Liver (tissue), 9 donors: ENCODE results near the gene SLC18A2. TPM values are rescaled to one million over a fixed set of nuclear protein-coding genes. Genes with fewer than 3 reads are reported as not detected.

Experiments
- DNase-seq: peaks from one replicate; pipeline ENCODE4 v3.0.0-alpha.2; 2017; ENCODE audit warnings: low spot score
- H3K27ac ChIP-seq, 2 donors: one replicate each; pipeline ENCODE4 v1.7.0; 2013; ENCODE audit warnings: inconsistent platforms in 2 of 2, low read length in 2 of 2, control low read depth in 1 of 2, low read depth in 1 of 2, mild to moderate bottlenecking in 1 of 2
- H3K27me3 ChIP-seq, 4 donors: one replicate each; pipeline versions ENCODE4 v1.6.1 to v1.7.0; 2013; ENCODE audit warnings: low read length in 3 of 4, inconsistent platforms in 1 of 4, mild to moderate bottlenecking in 1 of 4, moderate library complexity in 1 of 4; ENCODE audit not compliant: control insufficient read depth in 4 of 4, insufficient read depth in 4 of 4
- H3K36me3 ChIP-seq, 4 donors: one replicate each; pipeline versions ENCODE4 v1.6.1 to v1.7.0; 2013; ENCODE audit warnings: low read length in 3 of 4, mild to moderate bottlenecking in 3 of 4, low read depth in 1 of 4, moderate library complexity in 1 of 4; ENCODE audit not compliant: control insufficient read depth in 4 of 4, insufficient read depth in 3 of 4
- H3K4me1 ChIP-seq, 4 donors: one replicate each; pipeline versions ENCODE4 v1.6.1 to v1.7.0; 2013; ENCODE audit warnings: low read length in 3 of 4, mild to moderate bottlenecking in 3 of 4, moderate library complexity in 1 of 4; ENCODE audit not compliant: control insufficient read depth in 4 of 4, insufficient read depth in 4 of 4
- H3K4me3 ChIP-seq, 3 donors: one replicate each; pipeline versions ENCODE4 v1.6.1 to v1.7.0; 2013; ENCODE audit warnings: low read length in 3 of 3, control low read depth in 1 of 3, low read depth in 1 of 3, mild to moderate bottlenecking in 1 of 3
- H3K9ac ChIP-seq, 2 donors: one replicate each; pipeline ENCODE4 v1.7.0; 2013; ENCODE audit warnings: low read length in 2 of 2, mild to moderate bottlenecking in 2 of 2, moderate library complexity in 2 of 2, control low read depth in 1 of 2, low read depth in 1 of 2
- H3K9me3 ChIP-seq, 4 donors: one replicate each; pipeline versions ENCODE4 v1.6.1 to v1.7.0; 2013; ENCODE audit warnings: low read length in 3 of 4; ENCODE audit not compliant: control insufficient read depth in 4 of 4
- ATF3 ChIP-seq: IDR thresholded peaks from 2 replicates; pipeline ENCODE4 v1.6.1; 2016; ENCODE audit warnings: antibody characterized with exemption
- FOXA1 ChIP-seq: IDR thresholded peaks from 2 replicates; pipeline ENCODE4 v1.6.1; 2016; ENCODE audit warnings: antibody characterized with exemption
- HNF4A ChIP-seq, 2 donors: conservative IDR thresholded peaks; 2 replicates each; pipeline ENCODE4 v1.6.1; 2016; ENCODE audit warnings: antibody characterized with exemption in 2 of 2, mild to moderate bottlenecking in 2 of 2
- HNF4G ChIP-seq: IDR thresholded peaks from 2 replicates; pipeline ENCODE4 v1.6.1; 2016; ENCODE audit warnings: antibody characterized with exemption
- JUND ChIP-seq, 2 donors: IDR thresholded peaks; 2 replicates each; pipeline ENCODE4 v1.6.1; 2016; ENCODE audit warnings: antibody characterized with exemption in 2 of 2
- MAX ChIP-seq: IDR thresholded peaks from 2 replicates; pipeline ENCODE4 v1.6.1; 2016; ENCODE audit warnings: antibody characterized with exemption
- NR2F2 ChIP-seq: IDR thresholded peaks from 2 replicates; pipeline ENCODE4 v1.6.1; 2016; ENCODE audit warnings: antibody characterized with exemption
- RAD21 ChIP-seq, 2 donors: IDR thresholded peaks; 2 replicates each; pipeline ENCODE4 v1.6.1; 2016; ENCODE audit warnings: antibody characterized with exemption in 2 of 2, mild to moderate bottlenecking in 2 of 2
- RXRA ChIP-seq, 2 donors: IDR thresholded peaks; 2 replicates each; pipeline ENCODE4 v1.6.1; 2017 to 2018; ENCODE audit warnings: antibody characterized with exemption in 2 of 2, mild to moderate bottlenecking in 1 of 2
- TAF1 ChIP-seq: conservative IDR thresholded peaks from 2 replicates; pipeline ENCODE4 v1.6.1; 2016; ENCODE audit warnings: antibody characterized with exemption, mild to moderate bottlenecking
- YY1 ChIP-seq: IDR thresholded peaks from 2 replicates; pipeline ENCODE4 v1.6.1; 2016; ENCODE audit warnings: antibody characterized with exemption, mild to moderate bottlenecking
- ZBTB33 ChIP-seq: IDR thresholded peaks from 2 replicates; pipeline ENCODE4 v1.6.1; 2016; ENCODE audit warnings: antibody characterized with exemption
- WGBS: extraction: QIAGEN DNeasy Blood & Tissue Kit; methylation state at CpG from one replicate; pipeline ENCODE4 v1.1.7; 2013; 5-methylcytosine and 5-hydroxymethylcytosine counted together
- polyA plus RNA-seq, 2 donors: library from polyadenylated mRNA; stranded (reverse) in 1 of 2; unstranded in 1 of 2; fragments of 200-250 nt in 1 of 2; fragments of >200 nt in 1 of 2; fragmentation: Nextera tagmentation in 1 of 2; extraction: Ambion mirVana in 1 of 2; gene quantifications; one replicate each; pipeline versions ENCODE4 v1.2.1 to v1.2.3, GENCODE V29; 2013 to 2015
- total RNA-seq, 2 donors: library from RNA; depleted of rRNA; stranded (reverse); fragments of >200 nt; gene quantifications; one replicate each; pipeline ENCODE4 v1.2.3, GENCODE V29; 2014
- TF ChIP-seq, protein P1 (sequence below): fragments of 150-350 bp; IDR thresholded peaks from 2 replicates; pipeline ENCODE4 v1.5.1; 2017; ENCODE audit warnings: improper control_type of control experiment, low read depth, low read length; ENCODE audit not compliant: missing input control
- donor health status: healthy.
- donor health status: healthy.
- donor health status: healthy.
- donor health status: healthy.
- donor health status: healthy.

SLC18A2 gene
- total and polyA plus RNA-seq, 4 donors = 0.92 to 3.7 (median 1.4) TPM

GRCh38 chr10:117224881-117225280 is 16.0 kb upstream of the SLC18A2 start:
- Histone ChIP-seq H3K9me3 (no peaks in the 10 kb centered on the region), H3K27ac (no peak overlapping the region), H3K4me3 (no peak overlapping the region), H3K27me3 (no peaks in the 10 kb centered on the region), H3K9ac (no peak overlapping the region), H3K4me1 (no peaks in the 10 kb centered on the region), H3K36me3 (no peaks in the 10 kb centered on the region)
- WGBS = 73% methylated on average over 3 of the region's 3 CpGs
- TF ChIP-seq ZBTB33 (no peak), NR2F2 (no peak)
- DNase-seq = no peak

- H3K4me3 ChIP-seq = no peak overlapping the region
- no peaks in the 10 kb centered on the region for H3K9me3 ChIP-seq
- WGBS = 23% methylated on average over 10 of the region's 10 CpGs
- no peaks in the 10 kb centered on the region for H3K27me3 ChIP-seq
- peak; percentile 46 for DNase-seq
- H3K27ac ChIP-seq = no peak overlapping the region
- H3K9ac ChIP-seq = no peak overlapping the region
- TF ChIP-seq RAD21 (IDR thresholded peaks at IDR 0.05) (peak; percentile 70 to 80), ZBTB33 (no peak), ATF3 (no peak), NR2F2 (no peak), HNF4A (conservative IDR thresholded peaks at IDR 0.05) (no peak)
- TF ChIP-seq, protein P1, sequence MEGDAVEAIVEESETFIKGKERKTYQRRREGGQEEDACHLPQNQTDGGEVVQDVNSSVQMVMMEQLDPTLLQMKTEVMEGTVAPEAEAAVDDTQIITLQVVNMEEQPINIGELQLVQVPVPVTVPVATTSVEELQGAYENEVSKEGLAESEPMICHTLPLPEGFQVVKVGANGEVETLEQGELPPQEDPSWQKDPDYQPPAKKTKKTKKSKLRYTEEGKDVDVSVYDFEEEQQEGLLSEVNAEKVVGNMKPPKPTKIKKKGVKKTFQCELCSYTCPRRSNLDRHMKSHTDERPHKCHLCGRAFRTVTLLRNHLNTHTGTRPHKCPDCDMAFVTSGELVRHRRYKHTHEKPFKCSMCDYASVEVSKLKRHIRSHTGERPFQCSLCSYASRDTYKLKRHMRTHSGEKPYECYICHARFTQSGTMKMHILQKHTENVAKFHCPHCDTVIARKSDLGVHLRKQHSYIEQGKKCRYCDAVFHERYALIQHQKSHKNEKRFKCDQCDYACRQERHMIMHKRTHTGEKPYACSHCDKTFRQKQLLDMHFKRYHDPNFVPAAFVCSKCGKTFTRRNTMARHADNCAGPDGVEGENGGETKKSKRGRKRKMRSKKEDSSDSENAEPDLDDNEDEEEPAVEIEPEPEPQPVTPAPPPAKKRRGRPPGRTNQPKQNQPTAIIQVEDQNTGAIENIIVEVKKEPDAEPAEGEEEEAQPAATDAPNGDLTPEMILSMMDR = peak; percentile 43
- H3K4me1 ChIP-seq = no peaks in the 10 kb centered on the region
- no peaks in the 10 kb centered on the region for H3K36me3 ChIP-seq
Observed at GRCh38 chr10:117226813-117227451, 14.0 kb upstream of the SLC18A2 start.

DNA sequence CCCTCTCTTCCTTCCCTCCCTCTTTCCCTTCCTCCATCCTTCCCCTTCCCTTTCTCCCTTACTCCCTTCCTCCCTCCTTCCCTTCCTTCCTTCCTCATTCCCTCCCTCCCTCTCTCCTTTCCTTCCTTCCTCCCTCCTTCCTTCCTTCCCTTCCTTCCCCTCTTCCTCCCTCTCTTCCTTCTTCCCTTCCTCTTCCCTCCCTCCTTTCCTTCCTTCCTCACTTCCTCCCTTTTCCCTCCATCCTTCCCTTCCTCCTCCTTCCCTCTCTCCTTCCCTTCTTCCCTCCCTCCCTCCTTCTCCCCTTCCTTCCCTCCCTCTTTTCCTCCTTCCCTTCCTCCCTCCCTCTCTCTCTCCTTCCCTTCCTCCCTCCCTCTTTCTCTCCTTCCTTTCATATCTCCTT is 12.7 kb upstream of the SLC18A2 start:
- Histone ChIP-seq H3K9ac (no peak overlapping the region), H3K27ac (no peak overlapping the region), H3K27me3 (no peaks in the 10 kb centered on the region), H3K4me1 (no peaks in the 10 kb centered on the region), H3K36me3 (no peaks in the 10 kb centered on the region), H3K9me3 (no peaks in the 10 kb centered on the region), H3K4me3 (no peak overlapping the region)
- no peak for DNase-seq
- no peak for TF ChIP-seq MAX
- no peak for TF ChIP-seq RXRA (IDR thresholded peaks at IDR 0.05)
- TF ChIP-seq ZBTB33 = no peak
- no peak for TF ChIP-seq YY1
- TF ChIP-seq RAD21 (IDR thresholded peaks at IDR 0.05) = no peak
- TF ChIP-seq HNF4A (conservative IDR thresholded peaks at IDR 0.05) = no peak
- TF ChIP-seq, protein P1 = no peak
- no peak for TF ChIP-seq NR2F2
- TF ChIP-seq HNF4G = no peak
- TF ChIP-seq JUND (IDR thresholded peaks at IDR 0.05) = no peak
- no peak for TF ChIP-seq FOXA1
- TF ChIP-seq ATF3 = no peak
- no peak for TF ChIP-seq TAF1
